ENCODE results near the gene TLCD3B.

TLCD3B gene

GRCh38 chr16:30004811-30005242 is 26.2 kb downstream of the TLCD3B start:
- TF ChIP-seq ZFP3 (CRISPR knock-in tag; IDR thresholded peaks at IDR 0.05) (no peak), POU6F1 (CRISPR knock-in tag; IDR thresholded peaks at IDR 0.05; ENCODE audit: borderline replicate concordance, low read depth) (no peak), TOX (CRISPR knock-in tag; IDR thresholded peaks at IDR 0.05; ENCODE audit: borderline replicate concordance) (no peak), ARNTL (CRISPR knock-in tag; IDR thresholded peaks at IDR 0.05; ENCODE audit: borderline replicate concordance, low read depth) (no peak), ZC3H10 (CRISPR knock-in tag; IDR thresholded peaks at IDR 0.05) (no peak), SNAI2 (CRISPR knock-in tag; IDR thresholded peaks at IDR 0.05) (no peak), PPARA (CRISPR knock-in tag; IDR thresholded peaks at IDR 0.05; ENCODE audit: borderline replicate concordance) (no peak), ZNF565 (CRISPR knock-in tag; conservative IDR thresholded peaks at IDR 0.05; ENCODE audit: low read depth) (no peak), OSR1 (CRISPR knock-in tag; IDR thresholded peaks at IDR 0.05) (no peak), PATZ1 (CRISPR knock-in tag; IDR thresholded peaks at IDR 0.05; ENCODE audit: borderline replicate concordance) (no peak), BACH2 (CRISPR knock-in tag; IDR thresholded peaks at IDR 0.05; ENCODE audit: borderline replicate concordance) (no peak), ISL1 (CRISPR knock-in tag; IDR thresholded peaks at IDR 0.05) (no peak), RARB (CRISPR knock-in tag; IDR thresholded peaks at IDR 0.05) (no peak)
- TF ChIP-seq, protein P1, sequence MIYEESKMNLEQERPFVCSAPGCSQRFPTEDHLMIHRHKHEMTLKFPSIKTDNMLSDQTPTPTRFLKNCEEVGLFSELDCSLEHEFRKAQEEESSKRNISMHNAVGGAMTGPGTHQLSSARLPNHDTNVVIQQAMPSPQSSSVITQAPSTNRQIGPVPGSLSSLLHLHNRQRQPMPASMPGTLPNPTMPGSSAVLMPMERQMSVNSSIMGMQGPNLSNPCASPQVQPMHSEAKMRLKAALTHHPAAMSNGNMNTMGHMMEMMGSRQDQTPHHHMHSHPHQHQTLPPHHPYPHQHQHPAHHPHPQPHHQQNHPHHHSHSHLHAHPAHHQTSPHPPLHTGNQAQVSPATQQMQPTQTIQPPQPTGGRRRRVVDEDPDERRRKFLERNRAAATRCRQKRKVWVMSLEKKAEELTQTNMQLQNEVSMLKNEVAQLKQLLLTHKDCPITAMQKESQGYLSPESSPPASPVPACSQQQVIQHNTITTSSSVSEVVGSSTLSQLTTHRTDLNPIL (CRISPR knock-in tag; IDR thresholded peaks at IDR 0.05; ENCODE audit: low read depth), result no peak
- no peak for ATAC-seq

DNA sequence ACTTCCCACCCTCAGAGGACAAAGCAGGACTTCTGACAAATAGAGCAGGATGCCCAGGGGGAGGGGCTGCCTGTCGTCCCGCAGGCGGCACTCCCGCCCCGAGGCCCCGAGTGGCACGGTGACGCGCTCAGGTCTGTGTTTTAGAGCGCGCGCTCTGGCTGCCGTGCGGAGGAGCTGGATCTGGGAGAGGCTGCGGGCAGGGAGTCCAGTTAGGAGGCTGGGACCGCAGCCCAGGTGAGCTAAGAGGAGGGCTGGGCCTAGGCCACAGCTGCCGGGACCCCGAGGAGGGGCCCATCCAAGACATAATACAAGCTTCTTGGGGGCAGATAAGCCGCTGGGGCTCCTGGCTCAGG is 26.7 kb downstream of the TLCD3B start:
- ATAC-seq, result no peak
- TF ChIP-seq ZFP3 (CRISPR knock-in tag; IDR thresholded peaks at IDR 0.05) (no peak), POU6F1 (CRISPR knock-in tag; IDR thresholded peaks at IDR 0.05; ENCODE audit: borderline replicate concordance, low read depth) (no peak), ZC3H10 (CRISPR knock-in tag; IDR thresholded peaks at IDR 0.05) (no peak), ZNF8 (CRISPR knock-in tag; IDR thresholded peaks at IDR 0.05) (no peak), PATZ1 (CRISPR knock-in tag; IDR thresholded peaks at IDR 0.05; ENCODE audit: borderline replicate concordance) (no peak), BACH2 (CRISPR knock-in tag; IDR thresholded peaks at IDR 0.05; ENCODE audit: borderline replicate concordance) (no peak), TOX (CRISPR knock-in tag; IDR thresholded peaks at IDR 0.05; ENCODE audit: borderline replicate concordance) (no peak), OSR1 (CRISPR knock-in tag; IDR thresholded peaks at IDR 0.05) (no peak), ESRRG (CRISPR knock-in tag; IDR thresholded peaks at IDR 0.05) (no peak), GLIS3 (CRISPR knock-in tag; IDR thresholded peaks at IDR 0.05) (no peak), ZFP30 (CRISPR knock-in tag; IDR thresholded peaks at IDR 0.05) (no peak), TCF4 (CRISPR knock-in tag; IDR thresholded peaks at IDR 0.05; ENCODE audit: borderline replicate concordance) (no peak), ISL1 (CRISPR knock-in tag; IDR thresholded peaks at IDR 0.05) (no peak), ZNF565 (CRISPR knock-in tag; conservative IDR thresholded peaks at IDR 0.05; ENCODE audit: low read depth) (no peak)
- TF ChIP-seq, protein P1 (CRISPR knock-in tag; IDR thresholded peaks at IDR 0.05; ENCODE audit: low read depth), result no peak

All from SK-N-SH treated with all-trans-retinoic acid at 6 μM for 48 hours (cell line).